ENCODE measurements around the gene POLG.
"Not testable (repeated sequence)": the region's sequence is repeated elsewhere in the genome, so short reads cannot be mapped to it uniquely, and the experiment has no call there.

POLG gene

DNA sequence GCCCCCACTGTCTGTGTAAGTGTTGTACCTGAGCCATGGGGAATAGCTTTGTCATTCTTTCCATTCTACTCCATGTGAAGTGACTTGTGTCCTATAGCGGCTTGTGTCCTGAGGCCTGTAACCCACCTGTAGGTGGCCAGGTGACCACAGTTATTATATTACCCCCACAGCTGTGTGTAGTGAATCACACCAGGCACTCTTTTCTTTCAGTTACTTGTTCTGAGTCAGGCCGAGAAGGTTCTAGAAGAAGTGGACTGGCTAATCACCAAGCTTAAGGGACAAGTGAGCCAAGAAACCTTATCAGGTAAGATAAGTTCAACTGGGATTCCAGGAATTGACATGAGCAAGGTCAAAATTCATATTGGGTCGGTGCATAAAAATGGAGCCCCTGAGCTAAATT is 29.2 kb downstream of the POLG start:
- no peak for DNase-seq
- intact Hi-C loops (cut with DNase I): no loop called here

DNA sequence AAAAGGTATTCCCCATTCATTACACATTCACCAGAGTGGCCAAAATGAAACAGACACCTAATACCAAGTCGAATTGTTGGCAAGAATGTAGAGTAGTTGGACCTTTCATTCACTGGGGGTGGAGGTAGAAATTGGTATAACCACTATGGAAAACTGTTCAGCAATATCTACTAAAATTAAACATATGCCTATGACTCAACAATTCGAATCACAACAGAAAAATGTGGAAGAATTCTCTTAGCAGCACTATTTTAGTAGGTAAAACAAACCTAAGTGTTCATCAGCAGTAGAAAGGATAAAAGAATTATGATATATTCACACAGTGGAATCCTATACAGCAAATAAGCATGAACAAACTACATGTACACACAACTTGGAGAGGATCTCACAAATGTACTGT is 30.6 kb downstream of the POLG start:
- intact Hi-C loops (cut with DNase I): no loop called here
- DNase-seq: no peak

DNA sequence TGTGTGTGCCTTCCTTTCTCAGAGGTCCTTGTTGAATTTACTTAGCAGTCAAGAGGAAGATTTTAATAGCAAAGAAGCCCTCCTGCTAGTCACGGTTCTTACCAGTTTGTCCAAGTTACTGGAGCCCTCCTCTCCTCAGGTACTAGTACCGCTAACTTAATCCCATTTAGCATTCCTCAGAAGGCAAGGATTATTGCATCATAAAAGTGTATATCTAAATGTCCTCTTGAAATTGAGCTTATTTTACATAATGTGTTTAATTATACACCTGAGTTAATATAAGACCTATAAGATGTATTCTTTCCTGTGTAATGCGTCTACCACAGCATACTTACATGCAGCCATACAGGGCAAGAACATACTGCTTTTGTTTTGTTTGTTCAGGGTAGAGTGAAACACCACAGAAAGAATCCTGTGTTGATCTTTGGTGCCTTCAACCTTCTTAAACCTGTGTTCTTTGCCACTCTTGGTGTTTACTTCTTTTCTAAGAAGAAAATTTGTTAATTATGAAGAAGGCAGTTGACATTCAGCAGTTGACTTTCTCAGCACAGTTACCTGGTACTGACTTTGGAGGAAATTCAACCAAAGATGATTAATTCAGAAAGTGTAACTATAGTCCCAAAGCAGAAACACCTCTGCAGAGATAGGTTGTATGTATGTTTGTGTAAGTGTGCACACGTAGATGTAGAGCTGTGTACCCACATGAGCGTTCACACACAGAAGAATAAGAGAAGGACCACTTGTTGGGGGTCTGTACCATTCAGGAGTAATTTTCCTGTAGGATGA is 33.1 kb downstream of the POLG start:
- no peak for DNase-seq
- intact Hi-C loops (cut with DNase I): no loop called here

DNA sequence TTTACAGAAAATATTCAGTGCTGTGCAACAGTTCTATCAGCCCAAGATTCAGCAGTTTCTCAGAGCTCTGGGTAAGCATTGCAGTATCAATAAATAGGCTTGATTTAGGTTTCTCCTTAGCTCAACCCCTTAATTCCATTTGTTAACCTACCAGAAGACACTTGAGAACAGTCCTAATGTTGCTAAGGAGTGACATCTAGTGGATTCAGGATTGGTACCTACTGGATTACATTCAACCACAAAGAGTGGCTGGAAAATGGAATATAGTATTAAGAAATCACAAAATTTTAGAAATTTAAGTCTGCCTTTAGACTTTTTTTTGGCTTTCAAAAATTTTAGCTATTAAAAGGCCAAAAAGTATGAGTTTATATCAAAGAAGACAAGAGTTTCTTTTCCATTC is 34.7 kb downstream of the POLG start:
- intact Hi-C loops (cut with DNase I): loop anchor here (1.0 kb wide), 1 partner anchor 93 kb away; no protein-coding TSS in a partner anchor
- DNase-seq: no peak

DNA sequence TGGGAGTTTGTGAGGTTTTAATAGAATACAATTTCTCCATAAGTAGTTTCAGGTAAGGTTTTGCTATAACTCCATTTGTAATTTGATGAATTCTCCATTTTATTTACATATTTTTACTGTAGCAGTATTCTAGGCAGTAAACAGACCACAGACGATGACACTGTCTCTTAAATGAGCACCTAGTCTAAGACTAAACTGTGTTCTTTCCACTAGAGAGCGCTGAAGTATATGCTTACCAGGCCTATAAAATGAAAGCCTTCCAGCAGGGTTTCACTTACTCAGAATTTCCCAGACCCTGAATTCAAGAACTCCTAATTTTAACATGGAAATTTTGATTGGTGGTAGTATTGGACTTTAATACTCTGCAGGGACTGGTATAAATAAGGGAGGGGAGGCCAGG is 41.6 kb downstream of the POLG start:
- DNase-seq: no peak
- intact Hi-C loops (cut with DNase I): no loop called here

DNA sequence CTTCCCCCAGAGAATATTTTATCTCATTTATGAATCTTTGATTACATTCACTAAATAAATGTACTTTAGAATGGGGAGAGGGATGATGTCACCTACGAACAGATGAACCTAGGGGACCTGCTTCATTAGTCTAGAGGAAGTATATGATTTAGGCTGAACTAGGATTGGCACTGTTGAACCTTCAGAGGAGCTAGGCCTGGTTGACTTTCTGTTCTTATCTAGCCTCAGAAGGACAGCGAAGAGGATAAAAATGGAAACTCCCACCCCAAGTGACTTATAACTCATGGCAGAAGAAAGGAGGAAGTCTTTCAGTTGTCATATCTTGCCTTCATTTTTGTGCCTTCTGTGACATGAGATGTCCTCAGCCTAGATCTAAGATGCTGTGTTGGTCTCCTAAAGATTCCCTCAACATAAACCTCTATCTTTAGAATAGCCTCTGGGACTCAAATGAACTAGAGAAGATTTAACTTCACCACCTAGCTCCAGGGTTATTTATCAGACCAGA is 42.6 kb downstream of the POLG start:
- intact Hi-C loops (cut with DNase I): no loop called here
- DNase-seq: no peak

DNA sequence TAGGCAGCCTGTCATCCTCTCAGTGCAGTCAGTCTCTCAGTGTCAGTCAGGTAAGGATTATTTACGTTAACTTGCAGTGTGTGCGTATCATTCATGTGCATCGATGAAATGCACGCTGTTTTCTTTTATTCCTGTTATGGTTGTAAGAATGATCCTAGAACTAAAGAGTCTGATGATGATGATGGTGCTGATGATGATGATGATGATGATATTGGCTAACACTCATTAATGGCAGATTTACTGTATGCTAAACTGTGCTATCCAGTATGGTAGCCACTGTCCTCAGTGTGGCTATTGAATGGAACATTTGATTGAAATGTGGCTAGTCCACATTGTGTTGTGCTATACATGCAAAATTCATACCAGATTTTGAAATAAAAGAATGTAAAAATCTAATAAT is 51.4 kb downstream of the POLG start:
- DNase-seq: no peak

DNA sequence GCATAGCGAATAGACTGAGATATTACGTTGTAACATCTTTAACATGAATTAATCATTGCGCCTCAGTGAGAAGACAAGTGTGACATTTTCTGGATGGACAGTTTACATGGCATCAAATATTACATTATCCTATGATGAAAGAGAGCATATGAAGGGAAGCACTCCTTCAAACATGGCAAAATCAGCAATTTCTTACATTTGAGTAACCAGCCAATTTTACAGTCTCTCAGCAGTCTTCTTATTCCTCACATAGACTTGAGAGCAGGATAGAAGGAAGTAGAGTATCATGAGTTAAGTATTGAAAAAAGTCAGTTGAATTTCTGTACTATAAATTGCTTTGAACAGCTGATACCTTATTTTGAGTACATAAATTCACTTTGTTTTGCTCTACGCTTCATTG is 52.0 kb downstream of the POLG start:
- DNase-seq: no peak
- intact Hi-C loops (cut with DNase I): no loop called here

More for the DNA sequence above, 51.4 kb downstream of the POLG start:
- intact Hi-C loops (cut with DNase I): no loop called here

DNA sequence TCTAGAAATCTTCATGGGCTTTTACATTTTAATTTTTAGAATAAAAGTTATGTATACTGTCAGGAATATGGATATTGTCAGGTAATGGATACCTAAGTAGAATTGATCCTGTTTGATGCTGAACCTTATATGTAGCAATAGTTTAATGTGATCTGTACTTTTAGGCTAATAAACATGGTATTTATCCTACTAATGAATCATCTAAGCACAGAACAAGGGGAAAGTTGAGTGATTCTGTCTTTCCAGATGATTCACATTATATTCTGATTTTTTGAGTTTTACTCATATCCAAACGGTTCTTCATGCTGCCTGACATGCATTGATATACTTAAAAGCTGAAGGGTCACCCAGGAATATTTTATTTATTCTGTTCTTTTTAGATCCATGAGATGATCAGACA is 56.3 kb downstream of the POLG start:
- DNase-seq: no peak
- intact Hi-C loops (cut with DNase I): no loop called here

DNA sequence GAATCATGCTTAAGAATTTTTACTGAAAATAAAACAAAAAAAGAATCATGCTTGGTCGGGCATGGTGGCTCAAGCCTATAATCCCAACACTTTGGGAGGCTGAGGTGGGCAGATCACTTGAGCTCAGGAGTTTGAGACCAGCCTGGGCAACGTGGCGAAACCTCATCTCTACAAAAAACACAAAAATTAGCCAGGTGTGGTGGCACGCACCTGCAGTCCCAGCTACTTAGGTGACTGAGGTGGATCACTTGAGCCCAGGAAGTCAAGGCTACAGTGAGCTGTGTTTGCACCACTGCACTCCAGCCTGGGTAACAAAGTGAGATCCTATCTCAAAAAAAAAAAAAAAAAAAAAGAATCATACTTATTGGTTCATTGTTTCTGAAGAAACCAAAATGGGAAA is 57.3 kb downstream of the POLG start:
- intact Hi-C loops (cut with DNase I); DNase-seq: not testable (repeated sequence)
